Measurements from ENCODE around the gene TSC1.

DNA sequence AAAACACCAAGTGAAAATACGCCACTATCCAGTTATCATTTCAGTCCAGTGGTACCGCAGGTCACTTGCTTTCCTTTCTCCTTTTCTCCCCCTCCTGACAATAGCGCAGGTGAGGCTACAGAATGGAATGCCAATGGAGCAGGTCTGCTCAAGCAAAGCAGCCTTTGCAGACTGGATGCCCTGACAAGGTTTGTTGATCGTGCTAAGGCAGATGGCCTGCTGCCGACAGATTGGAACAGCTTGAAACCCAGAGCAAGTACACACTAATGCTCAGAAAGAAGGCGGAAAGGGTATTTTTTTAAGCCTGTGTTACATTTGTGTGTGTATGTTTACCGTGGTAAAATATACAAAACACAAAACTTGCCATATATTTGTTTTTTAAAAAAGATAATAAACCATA lies 46.4 kb downstream of the TSC1 start:
- TF ChIP-seq EZH2phosphoT487 (IDR thresholded peaks at IDR 0.05; ENCODE audit: insufficient read depth, low read depth) (no peak), EZH2 (IDR thresholded peaks at IDR 0.05; ENCODE audit: insufficient read depth, poor library complexity, severe bottlenecking) (no peak)

Measured in GM23248 (cell line).